Measurements from ENCODE around the gene RAP1GAP2. TPM values are rescaled to one million over a fixed set of nuclear protein-coding genes. Genes with fewer than 3 reads are reported as not detected.

Gene RAP1GAP2
- polyA plus RNA-seq, 3 donors = 1.5 to 48.4 (median 6.1) TPM

DNA sequence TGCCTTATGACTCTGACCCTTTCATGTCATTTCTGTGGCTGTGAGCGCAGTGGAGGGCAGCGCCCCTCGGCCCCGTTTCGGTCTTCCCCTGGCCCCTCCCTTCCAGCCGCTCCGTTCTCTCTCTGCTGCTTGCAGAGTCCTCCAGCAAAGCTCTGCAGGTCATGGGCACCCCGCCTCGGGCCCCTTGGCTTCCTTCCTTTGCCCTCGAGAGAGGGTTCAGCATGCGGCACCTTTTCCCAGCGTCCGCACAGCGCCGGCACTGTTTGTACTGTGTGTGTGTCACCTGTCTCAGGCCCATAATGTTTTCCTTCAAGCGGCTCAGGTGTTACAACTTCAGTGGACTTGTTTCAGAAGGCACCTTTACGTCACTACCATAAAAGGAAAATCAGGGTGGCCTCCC, 98.5 kb downstream of the RAP1GAP2 start:
- Histone ChIP-seq H3K9ac (ENCODE audit: insufficient read depth, low read length, poor library complexity, severe bottlenecking) (no peak overlapping the region), H3K27me3 (ENCODE audit: control insufficient read depth in 2 of 2, insufficient read depth in 2 of 2, low read length in 2 of 2) (no peaks in the 10 kb centered on the region), H3K79me2 (ENCODE audit: insufficient read depth, low read length) (peaks cover 78% of the 10 kb centered on the region), H3K4me2 (replicated peaks; ENCODE audit: extremely low read depth, low read length, poor library complexity, severe bottlenecking) (no peak overlapping the region), H3K36me3 (replicated peaks in 1 of 2; ENCODE audit: control insufficient read depth in 1 of 2, insufficient read depth in 2 of 2, low read length in 2 of 2) (peaks cover 15 to 54% of the 10 kb centered on the region in 2 donors), H3K9me3 (replicated peaks in 1 of 2; ENCODE audit: control insufficient read depth in 1 of 2, insufficient read depth in 1 of 2, low read length in 2 of 2) (no peaks in the 10 kb centered on the region), H2AFZ (ENCODE audit: insufficient read depth, low read depth, low read length, poor library complexity, severe bottlenecking) (no peak overlapping the region), H4K20me1 (ENCODE audit: insufficient read depth, low read length) (peaks cover 98% of the 10 kb centered on the region), H3K4me1 (ENCODE audit: control insufficient read depth in 1 of 2, insufficient read depth in 2 of 2, low read length in 2 of 2) (peaks cover 0 to 5% of the 10 kb centered on the region in 2 donors), H3K4me3 (replicated peaks in 1 of 3; ENCODE audit: low read depth in 2 of 3, low read length in 3 of 3) (no peak overlapping the region), H3K27ac (ENCODE audit: low read depth in 1 of 2, low read length in 2 of 2) (no peak overlapping the region)
- Mint-ChIP-seq H3K27ac (no peak overlapping the region), H3K9me3 (no peaks in the 10 kb centered on the region), H3K36me3 (peaks cover 34 to 54% of the 10 kb centered on the region in 2 donors), H3K27me3 (ENCODE audit: low read depth in 3 of 3) (peaks cover 0 to 4% (median 2%) of the 10 kb centered on the region in 3 donors), H3K4me1 (peaks cover 18% of the 10 kb centered on the region), H3K4me3 (no peak overlapping the region)
- no peak for DNase-seq
- WGBS (ENCODE audit: insufficient coverage) = 85% methylated on average over 17 of the region's 17 CpGs
- TF ChIP-seq, protein P1, sequence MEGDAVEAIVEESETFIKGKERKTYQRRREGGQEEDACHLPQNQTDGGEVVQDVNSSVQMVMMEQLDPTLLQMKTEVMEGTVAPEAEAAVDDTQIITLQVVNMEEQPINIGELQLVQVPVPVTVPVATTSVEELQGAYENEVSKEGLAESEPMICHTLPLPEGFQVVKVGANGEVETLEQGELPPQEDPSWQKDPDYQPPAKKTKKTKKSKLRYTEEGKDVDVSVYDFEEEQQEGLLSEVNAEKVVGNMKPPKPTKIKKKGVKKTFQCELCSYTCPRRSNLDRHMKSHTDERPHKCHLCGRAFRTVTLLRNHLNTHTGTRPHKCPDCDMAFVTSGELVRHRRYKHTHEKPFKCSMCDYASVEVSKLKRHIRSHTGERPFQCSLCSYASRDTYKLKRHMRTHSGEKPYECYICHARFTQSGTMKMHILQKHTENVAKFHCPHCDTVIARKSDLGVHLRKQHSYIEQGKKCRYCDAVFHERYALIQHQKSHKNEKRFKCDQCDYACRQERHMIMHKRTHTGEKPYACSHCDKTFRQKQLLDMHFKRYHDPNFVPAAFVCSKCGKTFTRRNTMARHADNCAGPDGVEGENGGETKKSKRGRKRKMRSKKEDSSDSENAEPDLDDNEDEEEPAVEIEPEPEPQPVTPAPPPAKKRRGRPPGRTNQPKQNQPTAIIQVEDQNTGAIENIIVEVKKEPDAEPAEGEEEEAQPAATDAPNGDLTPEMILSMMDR (IDR thresholded peaks at IDR 0.05) = no peak
- intact Hi-C loops (cut with micrococcal nuclease) = no loop called here

DNA sequence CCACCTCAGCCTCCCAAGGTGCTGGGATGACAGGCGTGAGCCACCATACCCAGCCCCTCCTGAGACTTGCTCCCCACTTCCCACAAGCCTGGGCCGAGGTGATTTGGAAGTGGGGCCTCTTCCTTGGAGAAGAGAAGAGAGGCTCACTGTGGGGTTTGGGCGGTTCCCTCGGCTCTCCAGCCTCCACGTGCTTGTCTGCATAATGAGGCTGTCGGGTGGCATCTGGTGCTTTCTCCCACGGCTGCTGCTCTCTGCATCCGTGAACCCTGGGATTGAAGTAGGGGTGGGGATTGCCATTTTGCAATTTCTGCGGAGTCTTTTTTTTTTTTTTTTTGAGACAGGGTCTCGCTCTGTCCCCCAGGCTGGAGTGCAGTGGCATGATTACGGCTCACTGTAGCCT, 101.4 kb downstream of the RAP1GAP2 start:
- Histone ChIP-seq H3K4me3 (replicated peaks in 1 of 3; ENCODE audit: low read depth in 2 of 3, low read length in 3 of 3) (no peak overlapping the region), H3K36me3 (replicated peaks in 1 of 2; ENCODE audit: control insufficient read depth in 1 of 2, insufficient read depth in 2 of 2, low read length in 2 of 2) (peaks cover 17 to 64% of the 10 kb centered on the region in 2 donors), H2AFZ (ENCODE audit: insufficient read depth, low read depth, low read length, poor library complexity, severe bottlenecking) (no peak overlapping the region), H3K4me2 (replicated peaks; ENCODE audit: extremely low read depth, low read length, poor library complexity, severe bottlenecking) (no peak overlapping the region), H3K4me1 (ENCODE audit: control insufficient read depth in 1 of 2, insufficient read depth in 2 of 2, low read length in 2 of 2) (no peaks in the 10 kb centered on the region), H3K79me2 (ENCODE audit: insufficient read depth, low read length) (peaks cover 78% of the 10 kb centered on the region), H3K9ac (ENCODE audit: insufficient read depth, low read length, poor library complexity, severe bottlenecking) (no peak overlapping the region), H3K27ac (ENCODE audit: low read depth in 1 of 2, low read length in 2 of 2) (no peak overlapping the region), H3K9me3 (replicated peaks in 1 of 2; ENCODE audit: control insufficient read depth in 1 of 2, insufficient read depth in 1 of 2, low read length in 2 of 2) (no peaks in the 10 kb centered on the region), H4K20me1 (ENCODE audit: insufficient read depth, low read length) (peaks cover 98% of the 10 kb centered on the region), H3K27me3 (ENCODE audit: control insufficient read depth in 2 of 2, insufficient read depth in 2 of 2, low read length in 2 of 2) (no peaks in the 10 kb centered on the region)
- no peak for DNase-seq
- 98% methylated on average over 7 of the region's 11 CpGs for WGBS (ENCODE audit: insufficient coverage)
- Mint-ChIP-seq H3K9me3 (no peaks in the 10 kb centered on the region), H3K4me3 (no peak overlapping the region), H3K27me3 (ENCODE audit: low read depth in 3 of 3) (peaks cover 0 to 7% (median 2%) of the 10 kb centered on the region in 3 donors), H3K27ac (no peak overlapping the region), H3K4me1 (peaks cover 3% of the 10 kb centered on the region), H3K36me3 (peaks cover 33 to 63% of the 10 kb centered on the region in 2 donors)
- TF ChIP-seq, protein P1 (IDR thresholded peaks at IDR 0.05) = no peak
- intact Hi-C loops (cut with micrococcal nuclease) = no loop called here

Data from CD14-positive monocyte (primary cell).